Inflammatory macrophage treated with lipopolysaccharide for 1 hour (primary cell): ENCODE measurements around the gene HOMER3.
"Not testable (repeated sequence)": the region's sequence is repeated elsewhere in the genome, so short reads cannot be mapped to it uniquely, and the experiment has no call there.

ENCODE experiments used
- DNase-seq, 2 donors: peaks; one replicate each; pipeline ENCODE4 v3.0.0-alpha.2; 2020 to 2022

HOMER3 gene

DNA sequence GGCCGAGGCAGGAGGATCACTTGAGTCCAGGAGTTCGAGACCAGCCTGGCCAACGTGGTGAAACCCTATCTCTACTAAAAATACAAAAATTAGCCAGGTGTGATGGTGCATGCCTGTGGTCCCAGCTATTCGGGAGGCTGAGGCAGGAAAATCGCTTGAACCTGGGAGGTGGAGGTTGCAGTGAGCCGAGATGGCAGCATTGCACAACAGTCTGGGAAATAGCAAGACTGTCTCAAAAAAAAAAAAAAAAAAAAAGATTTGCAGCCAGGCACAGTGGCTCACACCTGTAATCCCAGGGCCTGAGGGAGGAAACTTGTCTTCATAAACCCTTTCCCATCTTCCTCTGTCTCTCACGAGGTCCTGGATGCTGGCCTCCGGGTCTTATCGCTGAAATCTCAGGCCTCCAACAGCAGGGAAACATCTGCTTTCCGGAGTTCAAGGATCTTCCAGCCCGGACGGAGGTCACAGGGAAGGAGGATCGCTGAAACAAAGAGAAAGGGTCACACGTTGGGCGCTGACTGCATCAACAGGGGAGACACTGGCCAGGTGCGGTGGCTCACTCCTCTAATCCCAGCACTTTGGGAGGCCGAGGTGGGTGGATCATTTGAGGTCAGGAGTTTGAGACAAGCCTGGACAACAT, 11.5 kb upstream of the HOMER3 start:
- not testable (repeated sequence) for DNase-seq

DNA sequence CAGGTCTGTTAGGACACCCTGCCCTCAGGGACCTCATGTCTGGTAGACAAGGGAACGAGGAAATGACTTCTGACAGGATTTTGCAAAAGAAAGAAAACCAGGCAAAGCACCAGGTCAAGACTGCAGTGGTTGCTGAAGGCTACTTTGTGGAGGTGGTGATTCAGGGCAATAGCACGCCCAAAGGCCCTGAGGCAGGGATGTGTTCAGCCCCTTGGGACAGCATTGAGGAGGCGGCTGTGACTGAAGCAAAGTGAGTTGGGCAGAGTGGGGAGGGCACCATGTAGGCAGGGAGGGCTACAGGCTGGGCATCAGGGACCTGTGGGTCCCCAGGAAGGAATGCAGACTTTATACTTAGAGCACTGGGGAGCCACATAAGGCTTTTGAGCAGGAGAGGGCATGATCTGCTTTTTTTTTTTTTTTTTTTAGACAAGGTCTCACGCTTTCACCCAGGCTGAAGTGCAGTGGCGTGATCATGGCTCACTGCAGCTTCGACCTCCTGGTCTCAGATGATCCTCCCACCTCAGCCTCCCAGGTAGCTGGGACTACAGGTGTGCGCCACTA, 10.8 kb upstream of the HOMER3 start:
- no peak for DNase-seq

DNA sequence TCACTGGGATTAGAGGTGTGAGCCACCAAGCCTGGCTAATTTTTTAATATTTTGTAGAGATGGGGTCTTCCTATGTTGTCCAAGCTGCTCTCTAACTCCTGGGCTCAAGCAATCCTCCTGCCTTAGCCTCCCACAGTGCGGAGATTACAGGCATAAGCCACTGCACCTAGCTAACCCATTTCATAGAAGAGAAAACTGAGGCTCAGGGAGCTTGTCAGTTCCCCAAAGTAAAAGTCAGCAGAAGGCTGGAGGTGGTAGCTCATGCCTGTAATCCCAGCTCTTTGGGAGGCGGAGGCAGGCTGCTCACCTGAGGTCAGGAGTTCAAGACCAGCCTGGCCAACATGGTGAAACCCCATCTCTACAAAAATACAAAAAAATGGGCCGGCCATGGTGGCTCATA, 8.8 kb upstream of the HOMER3 start:
- no peak for DNase-seq

DNA sequence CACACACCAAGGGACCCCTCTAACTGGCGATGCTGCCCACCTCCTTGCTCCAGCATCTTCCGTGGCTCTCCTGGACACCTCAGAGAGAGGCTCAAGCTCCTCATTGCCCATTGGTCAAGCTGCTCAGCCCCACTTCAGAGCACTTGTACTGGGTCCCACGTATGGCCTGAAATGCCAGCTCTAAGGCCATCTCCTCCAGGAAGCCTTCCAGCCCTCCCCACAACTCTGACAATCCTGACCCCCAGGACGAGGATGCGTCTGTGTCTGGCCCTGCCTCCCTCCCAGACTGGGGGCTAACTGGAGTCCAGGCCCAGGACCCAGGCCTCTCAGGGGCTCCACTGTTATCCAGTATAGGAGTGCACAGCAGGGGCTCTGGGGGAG, 7.9 kb upstream of the HOMER3 start:
- no peak for DNase-seq

DNA sequence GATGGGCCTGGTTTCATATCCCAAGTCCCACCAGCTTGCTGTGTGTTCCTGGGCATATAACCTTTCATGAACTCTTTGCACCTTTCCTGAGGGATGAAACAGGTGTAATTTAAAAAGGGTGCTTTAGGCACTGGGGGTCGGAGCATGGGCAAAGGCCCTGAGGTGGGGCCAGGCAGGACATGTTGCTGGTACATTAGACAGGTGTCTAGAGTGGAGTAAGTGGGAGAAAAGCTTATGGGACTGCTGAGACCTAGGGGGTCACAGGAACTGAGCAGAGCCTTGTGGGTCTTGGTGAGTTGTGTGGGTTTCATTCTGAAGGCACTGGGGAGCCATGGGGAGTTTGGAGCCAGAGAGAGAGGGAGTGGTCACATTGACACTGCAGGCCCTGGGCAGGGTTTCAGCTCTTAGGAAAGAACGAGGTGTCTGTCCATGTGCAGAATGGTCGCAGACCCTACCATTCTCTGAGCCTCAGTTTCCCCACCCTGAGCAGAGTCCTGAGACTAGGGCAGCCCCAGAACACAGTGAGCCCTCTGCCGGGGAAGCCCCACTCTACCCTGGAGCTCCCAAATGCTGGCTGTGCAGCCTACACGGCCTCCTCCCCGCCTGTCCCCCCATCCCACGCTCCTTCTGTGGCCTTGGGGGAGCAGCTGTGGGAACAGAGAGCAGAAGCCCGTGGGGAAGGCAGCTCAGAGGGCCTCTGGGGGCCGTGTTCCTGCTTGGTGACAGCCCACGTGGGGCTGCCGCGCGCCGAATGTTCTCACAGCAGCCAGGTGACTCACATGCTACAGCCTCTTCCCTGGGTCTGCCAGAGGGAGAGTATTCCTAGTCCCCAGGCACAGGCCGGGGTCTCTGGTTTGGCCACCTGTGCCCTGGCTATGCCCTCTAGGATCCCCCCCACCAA, 7.3 kb upstream of the HOMER3 start:
- DNase-seq, result no peak

DNA sequence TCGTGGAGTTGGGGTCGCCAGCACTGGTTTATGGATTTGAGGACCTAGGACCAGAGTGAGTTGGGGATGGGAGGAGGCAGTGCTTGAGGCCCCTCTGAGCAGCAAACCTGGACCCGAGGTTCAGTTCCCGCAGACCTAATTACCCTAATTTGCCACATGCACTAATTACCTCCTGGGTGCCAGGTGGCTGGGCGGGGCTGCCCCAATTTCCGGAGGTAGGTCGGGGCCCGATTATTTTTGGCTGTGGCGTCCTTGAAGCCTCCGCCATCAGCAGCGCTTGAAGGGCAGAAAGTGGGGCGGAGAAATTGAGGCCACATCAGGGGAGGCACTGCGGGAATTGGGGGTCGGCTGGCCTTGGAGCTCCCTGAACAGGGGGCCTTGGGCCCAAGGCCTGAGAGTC, 5.9 kb upstream of the HOMER3 start:
- DNase-seq, result no peak

DNA sequence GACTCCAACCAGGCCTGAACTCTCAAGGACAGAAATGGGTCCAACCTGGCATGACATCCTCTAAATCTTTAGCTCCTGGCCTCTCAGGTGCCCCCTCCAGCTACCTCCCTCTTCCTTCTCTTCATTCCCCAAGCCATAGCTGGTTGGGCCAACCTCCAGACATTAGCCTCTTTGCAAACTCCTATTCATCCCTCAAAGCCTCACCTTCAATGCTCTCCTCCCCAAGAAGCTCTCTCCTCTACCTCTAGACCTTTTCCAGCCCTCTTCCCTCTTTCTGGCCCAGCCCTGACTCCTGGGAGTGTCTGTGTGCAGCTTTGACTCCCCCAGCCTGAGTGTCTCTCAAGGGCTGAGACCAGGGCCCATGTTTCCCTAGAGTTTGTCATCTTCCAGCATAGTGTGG, 5.3 kb upstream of the HOMER3 start:
- DNase-seq, result no peak

DNA sequence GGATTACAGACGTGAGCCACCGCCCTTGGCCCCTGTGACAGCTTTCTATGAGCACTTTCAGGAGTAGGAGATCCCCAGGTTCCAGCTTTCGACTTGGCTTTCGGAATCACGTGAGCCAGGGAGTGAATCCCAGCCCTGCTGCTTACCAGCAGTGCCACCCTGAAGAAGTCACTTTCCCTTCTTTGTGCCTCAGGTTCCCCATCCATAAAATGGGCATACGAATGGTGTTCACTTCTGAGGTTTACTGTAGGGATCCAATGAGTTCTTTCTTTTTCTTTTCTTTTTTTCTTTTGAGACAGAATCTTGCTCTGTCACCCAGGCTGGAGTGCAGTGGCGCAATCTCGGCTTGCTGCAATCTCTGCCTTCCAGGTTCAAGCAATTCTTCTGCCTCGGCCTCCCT, 4.3 kb upstream of the HOMER3 start:
- no peak for DNase-seq

DNA sequence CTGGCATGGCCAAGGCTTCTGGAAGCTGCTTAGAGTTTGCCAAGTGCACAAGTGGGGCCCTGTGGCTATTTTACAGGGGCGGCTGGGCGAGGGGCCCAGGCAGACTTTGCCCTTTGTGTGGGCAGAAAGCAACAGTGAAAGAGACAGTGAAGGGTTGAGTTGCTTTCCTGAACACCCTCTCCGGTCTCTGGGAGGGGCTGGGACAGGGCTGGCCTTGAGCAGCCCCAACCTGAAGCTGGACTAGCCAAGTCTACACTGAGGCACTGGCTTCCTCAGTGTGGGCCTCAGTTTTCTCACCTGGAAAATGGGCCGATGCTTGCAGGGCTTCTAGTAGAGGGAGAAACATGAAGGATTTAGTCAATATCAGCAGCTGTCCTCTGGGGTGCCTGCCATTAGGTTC, 2.4 kb upstream of the HOMER3 start:
- no peak for DNase-seq

DNA sequence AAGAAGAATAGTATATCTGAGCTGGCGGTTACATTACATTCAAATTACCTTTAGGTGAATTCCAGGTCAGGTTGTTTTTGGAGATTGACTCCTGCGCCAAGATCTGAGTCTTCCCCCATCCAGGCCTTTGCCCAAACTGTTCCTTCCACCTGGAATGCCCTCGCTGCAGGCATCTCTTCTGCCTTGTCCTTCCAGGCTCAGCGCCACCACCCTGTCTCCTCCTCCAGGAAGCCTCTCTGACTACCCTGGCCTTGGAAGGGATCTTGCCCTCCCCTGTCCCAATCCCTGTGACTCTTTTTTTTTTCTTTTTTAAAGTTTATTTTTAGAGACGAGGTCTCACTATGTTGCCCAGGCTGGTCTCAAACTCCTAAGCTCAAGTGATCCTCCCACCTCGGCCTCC, 1.7 kb upstream of the HOMER3 start:
- DNase-seq, result no peak

DNA sequence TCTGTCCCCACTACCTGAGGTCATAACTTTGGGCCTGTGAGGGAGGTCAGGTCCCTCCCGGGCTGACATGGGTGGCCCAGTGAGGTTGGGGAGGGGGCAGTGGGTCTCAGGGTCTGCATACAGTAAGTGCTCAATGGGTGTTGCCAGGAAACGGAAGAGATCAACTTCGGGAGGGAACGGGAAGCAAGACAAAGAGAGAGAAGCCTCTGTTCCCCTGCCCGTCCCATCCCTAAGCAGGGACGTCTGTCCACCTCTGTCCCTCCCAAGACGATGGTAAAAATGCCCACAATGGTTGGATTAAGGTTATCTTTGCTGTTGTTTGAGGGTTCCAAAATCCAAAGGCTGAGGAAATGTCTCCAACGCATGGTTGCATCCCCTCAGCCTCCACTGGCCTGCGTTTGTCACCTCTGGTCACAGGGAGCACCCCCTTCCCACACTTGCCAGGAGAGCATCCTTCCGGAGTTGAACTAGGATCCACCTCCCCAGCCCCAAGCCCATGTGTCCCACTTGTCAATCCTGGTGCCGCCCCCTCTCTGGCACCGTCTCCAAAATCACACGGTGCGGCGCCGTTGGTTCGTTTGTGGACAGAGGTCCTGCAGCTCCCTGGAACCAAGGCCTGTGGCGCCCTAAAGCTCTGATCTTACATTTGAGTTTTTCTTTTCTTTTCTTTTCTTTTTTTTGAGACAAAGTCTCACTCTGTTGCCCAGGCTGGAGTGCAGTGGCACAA, 774 bp upstream of the HOMER3 start:
- DNase-seq, result no peak

DNA sequence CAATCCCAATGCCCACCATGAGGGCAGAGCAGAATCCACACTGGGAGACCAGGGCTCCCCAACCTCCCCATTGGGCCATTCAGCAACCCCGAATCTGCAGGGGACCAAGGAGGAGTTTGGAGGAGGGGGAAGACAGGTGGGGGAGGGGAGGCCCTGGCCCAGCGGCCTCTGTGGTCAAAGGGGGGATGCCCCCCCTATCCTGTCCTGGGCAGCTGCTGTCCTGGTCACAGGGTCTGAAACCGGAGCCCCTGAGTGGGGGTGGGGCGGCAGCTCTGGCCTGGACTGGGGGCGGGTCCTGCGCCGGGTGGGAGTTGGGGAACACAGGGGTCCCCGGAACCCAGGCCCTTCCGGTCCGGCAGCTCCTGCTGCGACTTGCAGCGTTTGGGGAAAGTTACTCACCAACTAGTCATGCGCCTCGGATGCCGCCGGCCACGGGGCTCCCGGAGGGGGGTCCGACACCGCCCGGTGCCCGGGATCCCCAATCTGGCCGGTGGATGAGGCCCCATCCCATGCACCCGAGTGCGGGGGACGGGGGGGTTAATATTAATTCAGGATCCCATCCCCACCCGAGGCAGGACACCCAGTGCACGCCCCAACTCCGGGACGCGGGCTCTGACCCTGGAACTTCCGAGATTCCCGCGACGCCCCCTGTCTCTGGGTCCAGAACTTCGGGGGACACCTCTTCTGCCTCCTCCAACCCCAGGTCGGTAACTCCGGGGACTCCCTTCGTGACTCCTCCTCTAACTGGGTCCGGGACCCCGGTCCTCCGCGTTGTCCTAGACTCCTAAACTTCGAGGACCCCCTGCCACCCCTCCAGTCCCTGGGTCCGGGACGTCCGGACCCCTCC, 872 bp downstream of the HOMER3 start:
- peak; percentile 11 to 26 for DNase-seq

DNA sequence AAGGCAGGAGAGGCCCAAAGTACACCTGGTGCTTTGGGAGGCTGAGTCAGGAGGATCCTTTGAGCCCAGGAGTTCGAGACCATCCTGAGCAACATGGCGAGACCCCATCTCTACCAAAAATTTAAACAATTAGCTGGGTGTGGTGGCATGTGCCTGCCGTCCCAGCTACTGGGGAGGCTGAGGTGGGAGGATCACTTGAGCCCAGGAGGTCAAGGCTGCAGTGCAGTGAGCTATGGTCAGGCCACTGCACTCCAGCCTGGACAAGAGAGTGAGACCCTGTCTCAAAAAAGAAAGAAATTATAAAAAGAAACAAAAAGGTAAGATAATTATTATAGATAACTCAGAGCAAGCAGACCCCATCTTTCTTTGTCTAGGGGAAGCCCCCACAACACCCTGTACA, 1.9 kb downstream of the HOMER3 start:
- DNase-seq, result no peak

DNA sequence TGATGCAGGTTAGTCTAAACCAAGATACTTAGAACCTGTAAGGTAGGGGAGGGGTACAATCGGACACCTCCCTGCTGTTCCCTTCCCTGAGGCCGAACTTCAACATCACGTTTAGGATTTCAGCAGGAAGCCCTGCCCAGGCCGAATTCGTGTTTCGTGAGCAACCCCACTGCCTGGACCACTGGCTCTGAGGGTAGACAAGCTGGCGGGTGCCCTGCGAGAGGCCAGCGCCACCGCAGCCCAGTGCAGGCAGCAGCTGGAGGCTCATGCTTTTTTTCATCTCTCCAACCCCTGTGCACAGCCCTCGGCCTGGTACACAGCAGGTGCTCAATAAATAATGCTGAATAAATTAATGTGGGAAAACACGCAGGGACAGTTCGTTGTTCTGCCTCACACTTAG, 7.7 kb downstream of the HOMER3 start:
- no peak for DNase-seq

DNA sequence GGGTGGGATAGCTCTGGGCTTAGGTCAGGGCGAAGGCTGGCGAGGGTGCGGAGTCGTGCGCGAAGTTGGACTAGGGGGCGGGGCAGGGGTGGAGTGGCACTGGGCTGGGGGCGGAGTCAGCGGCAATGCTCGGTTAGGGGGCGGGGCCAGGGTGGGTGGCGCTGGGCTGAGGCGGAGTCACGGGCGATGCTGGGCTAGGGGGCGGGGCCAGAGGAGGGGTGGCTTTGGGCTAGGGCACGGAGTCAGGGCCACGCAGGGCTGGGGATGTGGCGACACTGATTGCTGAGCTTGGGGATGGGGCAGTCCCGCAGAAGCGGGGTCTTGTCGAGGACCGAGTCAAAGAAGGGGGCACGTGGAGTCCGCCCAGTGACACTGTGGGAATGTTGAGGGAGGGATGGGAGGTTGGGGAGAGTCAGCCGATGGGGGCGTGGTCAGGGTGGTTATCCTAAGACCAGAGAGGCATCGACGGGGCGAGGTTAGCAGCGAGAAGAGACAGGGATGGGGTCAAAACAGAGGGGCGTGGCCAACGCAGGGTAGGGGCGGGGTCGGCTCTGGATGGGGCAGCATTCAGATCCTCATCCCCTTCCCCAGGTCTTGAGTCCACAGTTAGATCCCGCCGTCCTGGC, 8.7 kb downstream of the HOMER3 start:
- peak; percentile 65 to 92 for DNase-seq

DNA sequence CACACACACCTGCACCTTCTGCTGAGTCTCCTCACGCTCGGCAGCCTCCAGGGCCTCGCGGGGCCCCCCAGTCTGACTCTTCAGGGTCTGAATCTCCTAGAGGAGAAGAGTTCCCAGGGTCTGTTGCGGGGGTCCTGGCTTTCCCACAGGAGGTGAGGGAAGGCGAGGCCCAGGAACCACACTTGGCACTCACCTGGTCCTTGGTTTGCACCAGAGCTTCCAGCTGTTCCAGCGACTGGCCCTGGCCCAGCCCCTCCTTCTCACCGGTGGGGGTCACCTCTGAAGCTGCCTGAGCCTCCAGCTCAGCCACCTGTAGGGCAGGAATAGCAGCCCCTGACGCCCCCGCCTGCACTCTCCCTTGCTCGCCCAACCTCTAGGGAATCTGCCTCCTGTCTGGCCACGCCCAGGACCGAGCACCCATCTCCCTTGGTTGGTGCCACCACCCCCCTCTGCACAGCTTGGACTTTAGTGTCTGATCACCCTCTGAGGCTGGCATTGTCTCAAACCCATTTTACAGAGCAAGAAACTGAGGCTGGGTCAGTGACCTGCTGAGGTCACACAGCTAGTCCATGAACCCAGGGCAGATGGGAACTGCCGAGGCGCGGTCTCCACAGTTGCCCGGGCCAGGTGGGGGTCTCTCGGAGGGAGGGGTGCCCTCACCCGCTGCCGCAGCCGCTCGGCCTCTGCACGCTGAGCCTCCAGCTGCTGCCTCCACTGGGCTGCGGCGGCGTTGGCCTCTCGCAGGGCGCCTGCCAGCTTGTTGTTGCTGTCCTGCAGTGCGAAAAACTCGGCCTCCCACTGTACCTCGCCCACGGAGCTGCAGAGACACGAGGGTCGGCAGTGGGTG, 9.5 kb downstream of the HOMER3 start:
- DNase-seq, result no peak

DNA sequence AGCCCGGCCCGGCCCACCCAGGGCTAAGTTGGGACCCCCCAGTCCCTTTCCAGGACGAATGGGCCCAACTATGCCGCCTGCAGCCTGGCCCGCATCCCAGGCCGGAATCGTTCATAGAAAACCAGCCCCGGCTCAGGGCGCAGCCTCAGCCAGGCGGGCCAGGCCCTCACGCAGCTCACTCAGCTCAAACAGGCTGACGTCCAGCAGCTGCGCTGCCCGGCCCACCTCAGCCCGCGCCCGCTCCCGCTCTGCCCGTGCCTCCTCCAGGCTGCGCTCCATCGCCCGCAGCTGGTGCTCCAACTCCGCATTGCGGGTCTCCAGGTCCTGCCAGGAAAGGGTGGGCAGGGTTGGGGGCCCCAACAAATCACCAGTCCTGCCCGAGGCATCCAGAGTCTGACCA, 11.7 kb downstream of the HOMER3 start:
- DNase-seq, result no peak

DNA sequence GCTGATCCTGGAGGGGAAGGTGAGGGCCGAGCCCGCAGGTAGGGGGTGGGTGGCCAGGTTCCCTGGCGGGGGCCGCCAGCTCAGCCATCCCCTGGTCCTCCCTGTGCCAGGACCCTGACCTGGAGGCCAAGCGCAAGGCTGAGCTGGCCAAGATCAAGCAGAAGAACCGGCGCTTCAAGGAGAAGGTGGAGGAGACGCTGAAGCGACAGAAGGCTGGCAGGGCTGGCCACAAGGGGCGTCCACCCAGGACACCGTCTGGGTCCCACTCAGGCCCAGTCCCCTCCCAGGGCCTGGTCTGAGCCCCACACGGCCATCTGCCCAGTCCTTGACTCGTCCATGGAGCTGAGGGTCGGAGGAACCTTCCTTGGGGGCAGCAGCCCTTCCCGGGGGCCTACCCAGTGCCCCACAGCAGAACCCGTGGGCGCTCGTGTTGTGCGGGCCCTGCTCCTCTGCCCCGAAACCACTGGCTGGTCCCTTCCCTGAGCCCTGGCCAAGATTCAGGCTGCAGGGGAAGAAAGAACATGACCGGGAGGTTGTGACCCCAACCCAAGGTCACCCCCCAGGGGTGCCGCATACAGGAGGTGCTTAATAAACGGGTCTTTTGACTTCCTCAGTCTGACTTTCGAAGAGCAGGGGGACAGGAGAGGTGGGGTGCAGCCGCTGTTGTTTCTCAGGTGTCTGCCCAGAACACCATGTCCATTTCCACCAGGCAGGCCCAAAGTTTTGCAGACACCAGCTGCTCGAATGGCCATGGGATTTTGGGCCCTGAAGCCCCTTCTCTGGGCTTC, 12.8 kb downstream of the HOMER3 start:
- no peak for DNase-seq

DNA sequence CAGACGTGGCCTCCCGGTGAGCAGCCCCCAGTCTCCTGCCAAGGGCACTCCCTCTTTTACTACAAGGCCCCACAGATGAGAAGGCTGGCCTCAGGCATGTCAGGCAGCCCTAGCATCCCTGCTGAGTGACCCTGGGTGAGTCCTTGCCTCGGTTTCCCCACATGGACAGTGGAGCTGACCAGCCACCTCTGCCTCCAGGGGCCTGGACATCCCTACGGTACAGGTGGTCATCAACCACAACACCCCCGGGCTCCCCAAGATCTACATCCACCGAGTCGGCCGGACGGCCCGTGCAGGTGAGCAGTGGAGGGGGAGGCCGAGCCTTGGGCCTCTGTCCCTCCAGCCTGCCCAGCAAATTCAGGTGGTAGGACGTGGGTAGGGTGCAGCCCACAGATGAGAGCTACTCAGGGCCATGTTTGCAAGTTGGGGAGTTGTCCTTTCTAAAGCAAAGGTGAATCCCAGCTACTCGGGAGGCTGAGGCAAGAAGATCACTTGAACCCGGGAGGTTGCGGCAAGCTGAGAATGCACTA, 16.3 kb downstream of the HOMER3 start:
- DNase-seq, result no peak
